LHCN-M2 (cell line): ENCODE results near the gene TCAIM. TPM values are rescaled to one million over a fixed set of nuclear protein-coding genes. Genes with fewer than 3 reads are reported as not detected.

ENCODE experiments used
- DNase-seq: peaks from one replicate; pipeline ENCODE4 v3.0.0-alpha.2; 2012; ENCODE audit warnings: low read depth
- total RNA-seq: library from RNA; depleted of rRNA; stranded (reverse); fragments of >200 nt; gene quantifications from 2 replicates; pipeline ENCODE4 v1.2.3, GENCODE V29; 2014; rRNA removed

Gene TCAIM
- total RNA-seq, 1 experiment from 2014 or later: 24.6 TPM

DNA sequence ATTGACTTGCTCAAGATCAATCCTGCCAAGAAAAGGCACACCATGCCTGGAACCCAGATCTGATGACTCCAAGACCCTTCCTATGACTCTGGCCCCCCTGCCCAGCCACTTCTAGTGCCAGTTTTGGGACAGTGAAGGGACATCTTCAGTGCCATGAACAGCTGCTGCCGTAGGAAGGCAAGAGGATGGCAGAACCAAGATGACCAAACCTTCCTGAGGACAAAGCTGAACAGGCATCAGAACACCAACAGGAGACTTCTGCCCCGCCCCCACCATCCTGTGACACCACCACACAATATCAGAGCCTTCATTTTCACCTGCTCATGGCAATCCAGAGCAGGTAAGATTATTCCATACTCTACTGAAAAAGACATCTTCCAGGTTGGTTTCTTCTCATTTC is 105.9 kb downstream of the TCAIM start:
- DNase-seq: no peak

- DNase-seq: no peak
These were observed 106.5 kb downstream of the TCAIM start for GRCh38 chr3:44444896-44445691.

- DNase-seq: no peak
These were observed 107.2 kb downstream of the TCAIM start for GRCh38 chr3:44445786-44446185.

DNA sequence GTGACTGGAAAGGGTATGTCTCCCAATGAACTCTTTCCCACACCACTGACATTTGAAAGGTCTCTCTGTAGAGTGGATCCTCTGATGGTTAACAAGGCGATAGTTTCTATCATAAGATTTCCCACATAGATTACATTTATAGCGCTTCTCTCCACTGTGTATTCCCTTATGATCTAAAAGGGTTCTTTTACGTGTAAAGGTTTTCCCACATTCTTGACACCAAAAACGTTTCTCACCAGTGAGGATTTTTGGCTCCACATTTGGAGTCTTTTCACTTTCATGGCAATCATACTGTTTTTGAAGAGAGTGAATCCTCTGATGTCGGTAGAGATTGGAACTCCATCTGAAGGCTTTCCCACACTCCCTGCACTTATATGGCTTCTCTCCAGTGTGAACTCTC is 108.4 kb downstream of the TCAIM start:
- no peak for DNase-seq

- no peak for DNase-seq
These were observed 112.9 kb downstream of the TCAIM start for GRCh38 chr3:44451441-44451840.

DNA sequence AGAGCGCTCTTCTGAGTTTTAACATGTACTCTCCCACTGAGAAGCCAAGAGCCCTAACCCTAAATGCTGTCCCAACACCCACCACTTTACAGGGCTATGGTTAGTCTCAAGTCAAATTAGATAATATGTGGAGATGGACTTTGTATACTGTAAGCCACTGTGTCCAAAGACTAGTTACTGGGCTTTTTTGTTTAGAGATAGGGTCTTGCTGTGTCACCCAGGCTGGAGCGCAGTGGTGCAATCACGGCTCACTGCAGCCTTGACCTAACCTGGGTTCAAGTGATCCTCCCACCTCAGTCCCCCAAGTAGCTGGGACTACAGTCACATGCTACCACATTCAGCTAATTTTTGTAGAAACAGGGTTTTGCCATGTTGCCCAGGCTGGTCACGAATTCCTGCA is 115.7 kb downstream of the TCAIM start:
- no peak for DNase-seq

- no peak for DNase-seq
These were observed 116.8 kb downstream of the TCAIM start for GRCh38 chr3:44455318-44455717.

Other genes starting within 250 kb of the TCAIM start
- gene TOPAZ1, start 96.9 kb upstream of the TCAIM start, total RNA-seq: not detected in 2 replicates
- 4.9 and 6.3 TPM in 2 replicates for gene ZNF445, start 138.9 kb downstream of the TCAIM start, total RNA-seq
- gene ZKSCAN7, start 216.4 kb downstream of the TCAIM start, total RNA-seq: 5.3 and 7.4 TPM in 2 replicates
- 2.9 and 4.0 TPM in 2 replicates for gene ZNF660, start 246.2 kb downstream of the TCAIM start, total RNA-seq